ENCODE results near the gene FOXP3.

DNA sequence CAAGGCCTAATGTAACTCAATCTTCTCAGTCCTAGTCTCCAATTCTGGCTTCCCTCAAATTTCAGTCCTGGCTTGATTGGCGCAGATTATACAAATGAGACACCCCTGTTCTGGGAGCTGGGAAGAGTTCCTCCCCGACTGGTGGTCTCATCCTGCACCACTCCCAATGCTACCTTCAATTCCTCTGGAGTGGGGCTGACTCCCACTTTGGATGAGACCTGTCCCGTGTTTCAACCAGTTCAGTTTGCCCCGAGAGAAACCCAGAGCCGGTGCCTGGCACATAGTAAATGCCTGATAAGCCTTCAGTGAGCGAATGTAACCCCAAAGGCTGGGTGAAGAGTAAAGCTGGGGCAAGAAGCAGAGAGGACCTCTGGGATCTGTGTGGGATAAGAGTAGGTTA is 60.5 kb downstream of the FOXP3 start:
- TF ChIP-seq CTCF (IDR thresholded peaks at IDR 0.05; ENCODE audit: low read length) (no peak), EZH2phosphoT487 (IDR thresholded peaks at IDR 0.05; ENCODE audit: low read length) (no peak)

Data from MM.1S (cell line).